Left lobe of liver (tissue), 2 donors: ENCODE results near the gene HES5. TPM values are rescaled to one million over a fixed set of nuclear protein-coding genes. Genes with fewer than 3 reads are reported as not detected.

Source experiments
- ATAC-seq: fragments of 200-7000 bp; cut with Tn5 transposase; one replicate; pipeline ENCODE4 v1.9.1; 2020; ENCODE audit warnings: mild to moderate bottlenecking, moderate library complexity
- DNase-seq: peaks from one replicate; pipeline ENCODE4 v3.0.0-alpha.2; 2020; ENCODE audit warnings: low spot score
- total RNA-seq: library from RNA; stranded (reverse); gene quantifications from one replicate; pipeline ENCODE4 v1.2.1, GENCODE V29; 2021
- donor health status: DM: no; HTN: no; CAD: no; lungs with moderate emphysema.
- donor health status: DM: no; HTN: yes; CAD: no.

HES5 gene
- total RNA-seq, 1 donor from 2014 or later: 0.28 TPM

GRCh38 chr1:2483026-2483425, 47.0 kb downstream of the HES5 start:
- no peak for DNase-seq
- no peak for ATAC-seq

- DNase-seq (no peak), ATAC-seq (no peak)
Observed at GRCh38 chr1:2482588-2482987, 47.5 kb downstream of the HES5 start.

DNA sequence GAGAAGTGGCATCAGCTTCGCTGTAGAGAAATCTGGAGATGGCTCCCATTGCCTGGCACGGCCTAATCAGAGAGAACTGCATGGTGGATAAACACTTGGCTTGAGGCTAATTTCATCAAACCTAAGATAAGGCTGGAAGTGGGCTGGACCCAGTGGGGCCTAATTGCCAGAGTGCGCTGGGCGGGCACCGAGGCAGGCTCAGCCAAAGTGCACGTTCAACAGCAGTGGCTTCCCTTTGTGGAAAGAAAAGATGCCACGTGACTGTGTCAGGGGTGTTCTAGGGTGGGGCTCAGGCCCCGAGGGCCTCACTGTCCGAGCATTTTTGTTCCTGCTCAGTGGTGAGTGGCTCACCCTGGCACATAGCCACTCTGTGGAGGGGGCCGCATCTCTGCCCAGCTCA, 48.2 kb downstream of the HES5 start:
- DNase-seq (no peak), ATAC-seq (no peak)

GRCh38 chr1:2480986-2481364, 49.1 kb downstream of the HES5 start:
- ATAC-seq (no peak), DNase-seq (no peak)

- DNase-seq: no peak
- no peak for ATAC-seq
Observed at GRCh38 chr1:2480236-2480985, 49.7 kb downstream of the HES5 start.

- DNase-seq (no peak), ATAC-seq (no peak)
Observed at GRCh38 chr1:2479618-2480017, 50.4 kb downstream of the HES5 start.

- DNase-seq (no peak), ATAC-seq (no peak)
Observed at GRCh38 chr1:2479186-2479585, 50.9 kb downstream of the HES5 start.

Other genes starting within 250 kb of the HES5 start
- gene MORN1, start 138.7 kb downstream of the HES5 start, total RNA-seq: 6.7 TPM
- 163 TPM for gene RER1, start 138.4 kb downstream of the HES5 start, total RNA-seq
- 10.3 TPM for gene PEX10, start 117.7 kb downstream of the HES5 start, total RNA-seq
- 3.4 TPM for gene PLCH2, start 54.0 kb downstream of the HES5 start, total RNA-seq
- 15.4 TPM for gene PANK4, start 3.7 kb downstream of the HES5 start, total RNA-seq
- gene TNFRSF14, start 26.1 kb upstream of the HES5 start, total RNA-seq: 48.7 TPM
- gene PRXL2B, start 56.5 kb upstream of the HES5 start, total RNA-seq: 9.9 TPM
- gene MMEL1, start 102.8 kb upstream of the HES5 start, total RNA-seq: not detected